K562 treated with DMSO at 1 percent for 24 hours (cell line): ENCODE results near the gene SLBP. TPM values are rescaled to one million over a fixed set of nuclear protein-coding genes. Genes with fewer than 3 reads are reported as not detected.

Experiments
- total RNA-seq: library from RNA; unstranded; fragments of 300-600 nt; gene quantifications from 2 replicates; pipeline ENCODE4 v1.2.3, GENCODE V29; 2022; ENCODE audit warnings: low read depth; ENCODE audit not compliant: insufficient read depth

SLBP gene
- 107 and 115 TPM in 2 replicates for total RNA-seq

DNA sequence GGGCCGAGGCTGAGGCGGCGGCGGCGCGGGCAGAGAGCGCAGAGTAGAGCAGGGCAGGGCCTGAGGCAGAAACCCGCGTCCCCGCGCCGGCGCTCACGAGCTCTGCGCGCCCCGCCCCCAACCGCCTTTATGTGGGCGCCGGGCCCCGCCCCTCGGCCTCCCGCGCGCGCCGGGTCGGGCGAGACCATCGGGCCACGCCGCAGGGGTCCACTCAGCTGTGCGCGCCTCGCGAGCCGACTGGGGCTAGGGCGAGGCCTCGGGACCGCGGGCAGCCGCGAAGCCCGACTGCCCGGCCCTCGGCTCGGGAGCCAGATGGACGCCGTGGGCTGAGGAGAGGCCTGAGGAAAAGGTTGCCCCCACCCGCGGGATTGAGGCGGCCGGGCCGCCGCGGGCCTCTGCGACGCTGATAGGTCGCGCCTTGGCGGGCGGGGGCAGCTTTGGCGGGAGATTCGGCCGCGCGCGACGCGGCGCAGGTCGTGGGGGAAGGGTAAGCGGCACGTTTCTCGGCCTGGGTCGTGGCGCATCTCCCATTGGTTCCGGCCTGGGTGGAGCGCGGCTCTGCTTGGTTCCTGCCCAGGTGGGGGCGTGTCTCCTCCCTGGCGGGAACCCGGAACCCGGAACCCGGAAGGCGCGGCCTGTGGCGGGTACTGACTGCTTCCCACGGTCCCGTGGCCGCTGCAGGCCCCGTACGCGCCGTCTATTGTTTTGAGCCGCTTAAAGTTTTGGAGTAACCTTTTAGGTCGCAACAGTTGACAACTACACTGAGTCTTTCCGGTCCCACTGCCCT, at the start of gene SLBP:
Gene SLBP (minus strand): TSS at position 104 of the 787 bp plus-strand sequence. CDS start 131 bp downstream, outside the sequence.

DNA sequence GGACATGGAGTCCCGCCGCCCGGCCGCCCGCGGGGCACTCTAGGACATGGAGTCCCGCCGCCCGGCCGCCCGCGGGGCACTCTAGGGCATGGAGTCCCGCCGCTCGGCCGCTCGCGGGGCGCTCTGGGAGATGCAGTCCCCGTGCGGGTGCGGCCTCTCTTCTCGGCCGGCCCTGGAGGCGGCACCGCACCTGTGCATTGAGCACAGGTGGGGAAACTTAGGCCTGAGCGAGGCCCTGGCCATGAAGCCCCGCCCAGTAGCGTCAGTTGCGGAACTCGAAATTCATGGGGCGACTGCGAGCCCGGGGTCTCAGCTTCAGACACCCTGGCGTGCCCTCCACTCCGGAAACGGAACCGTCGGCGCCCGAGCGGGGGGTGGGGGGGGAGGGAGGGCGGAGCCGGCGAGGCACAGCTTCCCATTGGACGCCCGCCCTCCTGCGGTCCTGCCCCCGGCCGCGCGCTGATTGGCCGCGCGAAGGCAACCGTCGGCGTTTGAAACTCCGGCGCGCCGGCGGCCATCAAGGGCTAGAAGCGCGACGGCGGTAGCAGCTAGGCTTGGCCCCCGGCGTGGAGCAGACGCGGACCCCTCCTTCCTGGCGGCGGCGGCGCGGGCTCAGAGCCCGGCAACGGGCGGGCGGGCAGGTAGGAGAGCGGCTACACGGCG, 9.0 kb upstream of the SLBP start, which contains the start of the genes TACC3 and TMEM129:
Gene TACC3 (plus strand): TSS at position 519 of the 663 bp plus-strand sequence. CDS start 1,901 bp downstream, outside the sequence.
Gene TMEM129 (minus strand): TSS at position 321 of the 663 bp plus-strand sequence. CDS start 486 bp downstream, outside the sequence.

GRCh38 chr4:1683736-1684505, 28.2 kb downstream of the SLBP start, which contains the start of gene FAM53A:
TSS of gene FAM53A (minus strand) at chr4:1684313. CDS start at chr4:1668741, 15,572 bp downstream.

Other genes with a start within 250 kb of the SLBP start
- gene FAM53A, start 28.0 kb downstream of the SLBP start, total RNA-seq: 3.3 and 4.7 TPM in 2 replicates
- 66.8 and 69.2 TPM in 2 replicates for gene TMEM129, start 9.0 kb upstream of the SLBP start, total RNA-seq
- gene TACC3, start 9.2 kb upstream of the SLBP start, total RNA-seq: 130 and 131 TPM in 2 replicates
- 20.7 and 21.9 TPM in 2 replicates for gene FGFR3, start 81.0 kb upstream of the SLBP start, total RNA-seq
- 23.4 and 28.5 TPM in 2 replicates for gene LETM1, start 143.8 kb upstream of the SLBP start, total RNA-seq
- 48.3 and 61.9 TPM in 2 replicates for gene NSD2, start 159.1 kb upstream of the SLBP start, total RNA-seq